VCaP (cell line): ENCODE results near the gene LINC01488.

Experiments
- H3K27ac ChIP-seq: fragments of 450-650 bp; 2 replicates; pipeline ENCODE4 v1.5.1; 2017
- CTCF ChIP-seq: fragments of 450-650 bp; conservative IDR thresholded peaks from 2 replicates; pipeline ENCODE4 v1.5.1; 2017; ENCODE audit warnings: mild to moderate bottlenecking, moderate library complexity

The LINC01488 gene

GRCh38 chr11:69504576-69505335 is 23.3 kb downstream of the LINC01488 start:
- TF ChIP-seq CTCF, result no peak
- H3K27ac ChIP-seq, result no peak overlapping the region

GRCh38 chr11:69508974-69509373 is 27.5 kb downstream of the LINC01488 start:
- H3K27ac ChIP-seq, result no peak overlapping the region
- no peak for TF ChIP-seq CTCF

- no peak overlapping the region for H3K27ac ChIP-seq
- no peak for TF ChIP-seq CTCF
These were observed 27.9 kb downstream of the LINC01488 start for GRCh38 chr11:69509381-69509780.

GRCh38 chr11:69509846-69510390 is 28.5 kb downstream of the LINC01488 start:
- no peak overlapping the region for H3K27ac ChIP-seq
- no peak for TF ChIP-seq CTCF

GRCh38 chr11:69510471-69511357 is 29.3 kb downstream of the LINC01488 start:
- no peak overlapping the region for H3K27ac ChIP-seq
- TF ChIP-seq CTCF, result no peak

- no peak overlapping the region for H3K27ac ChIP-seq
These were observed 30.0 kb downstream of the LINC01488 start for GRCh38 chr11:69511358-69512055.

More at GRCh38 chr11:69511358-69512055, 30.0 kb downstream of the LINC01488 start:
- no peak for TF ChIP-seq CTCF
